Body of pancreas (tissue), 4 donors: ENCODE results near the gene SAFB2. TPM values are rescaled to one million over a fixed set of nuclear protein-coding genes. Genes with fewer than 3 reads are reported as not detected.

ENCODE experiments used
- ATAC-seq: fragments of 150-250 bp; one replicate; pipeline ENCODE4 v1.9.1; 2016
- DNase-seq, 4 donors: peaks; one replicate each; pipeline ENCODE4 v3.0.0-alpha.2; 2019
- H3K27ac ChIP-seq, 4 donors: fragments of 200-600 bp; sonication (generic); 1 replicate in 3 of 4; 2 replicates in 1 of 4; pipeline versions ENCODE4 v1.5.1 to v1.6.1; 2016 to 2019; ENCODE audit warnings: mild to moderate bottlenecking in 1 of 4, mixed read lengths in 1 of 4, moderate library complexity in 1 of 4
- H3K27me3 ChIP-seq, 2 donors: fragments of 200-600 bp; sonication (generic); one replicate each; pipeline ENCODE4 v1.6.0; 2016; ENCODE audit warnings: mild to moderate bottlenecking in 1 of 2
- H3K36me3 ChIP-seq, 2 donors: fragments of 200-600 bp; sonication (generic); replicated peaks in 1 of 2; 2 replicates each; pipeline ENCODE4 v1.5.1; 2016; ENCODE audit warnings: low read depth in 2 of 2; ENCODE audit not compliant: insufficient read depth in 1 of 2
- H3K4me1 ChIP-seq: fragments of 200-600 bp; sonication (generic); one replicate; pipeline ENCODE4 v1.6.0; 2016
- H3K4me3 ChIP-seq, 2 donors: fragments of 200-600 bp; sonication (generic); 1 replicate in 1 of 2; 2 replicates in 1 of 2; pipeline ENCODE4 v1.5.1; 2016 to 2019
- H3K9me3 ChIP-seq, 3 donors: fragments of 200-600 bp; sonication (generic); 1 replicate in 2 of 3; 2 replicates in 1 of 3; pipeline ENCODE4 v1.5.1; 2016
- CTCF ChIP-seq, 7 experiments: fragments of 450-650 bp in 4 of 7; fragments of 200-600 bp in 3 of 7; sonication (generic) in 3 of 7; IDR thresholded peaks; one replicate each; pipeline ENCODE4 v1.5.1; 2016 to 2019; ENCODE audit warnings: antibody characterized with exemption in 7 of 7
- POLR2A ChIP-seq, 3 donors: fragments of 450-650 bp; IDR thresholded peaks; one replicate each; pipeline ENCODE4 v1.6.1; 2016; ENCODE audit warnings: antibody characterized with exemption in 3 of 3, mild to moderate bottlenecking in 2 of 3
- WGBS, 2 donors: methylation state at CpG; one replicate each; pipeline ENCODE4 v1.1.5; 2017; 5-methylcytosine and 5-hydroxymethylcytosine counted together
- intact Hi-C: fragments of 100-400 bp; cut with DNase I; formaldehyde crosslinking; loops from one replicate; pipeline ENCODE4 v1.15.1; 2023
- total RNA-seq, 2 donors: library from RNA; depleted of rRNA; stranded (reverse); fragments of >200 nt; gene quantifications; one replicate each; pipeline ENCODE4 v1.1.0, GENCODE V29; 2016

The SAFB2 gene
- total RNA-seq, 2 donors from 2014 or later: 38.7 to 104 TPM

DNA sequence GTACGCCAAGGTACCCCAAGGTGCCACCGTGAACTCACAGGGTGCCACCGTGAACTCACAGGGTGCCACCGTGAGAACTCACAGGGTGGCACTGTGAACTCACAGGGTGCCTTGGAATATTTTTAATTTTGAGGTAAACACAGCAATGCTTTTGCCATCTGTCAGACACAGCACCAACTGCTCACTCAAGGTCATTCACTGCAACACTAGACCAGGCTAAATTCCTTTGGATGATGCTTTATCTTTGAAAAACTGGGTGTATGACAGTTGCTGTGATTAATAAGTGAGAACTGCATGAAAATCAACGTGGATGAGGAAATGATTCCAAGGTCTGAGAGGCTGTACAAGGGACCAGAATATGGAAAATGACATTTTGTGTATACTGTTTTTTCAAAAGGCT lies 18.9 kb downstream of the SAFB2 start:
- no peak for DNase-seq
- H3K9me3 ChIP-seq: no peaks in the 10 kb centered on the region
- intact Hi-C loops: no loop called here
- no peaks in the 10 kb centered on the region for H3K27me3 ChIP-seq
- H3K36me3 ChIP-seq: peaks cover 7 to 48% of the 10 kb centered on the region in 2 donors
- 33 to 46% methylated on average over 5 of the region's 5 CpGs for WGBS, 2 donors
- TF ChIP-seq POLR2A (IDR thresholded peaks at IDR 0.05): no peak
- no peak for TF ChIP-seq CTCF (IDR thresholded peaks at IDR 0.05)
- H3K4me3 ChIP-seq: no peak overlapping the region
- H3K4me1 ChIP-seq: no peaks in the 10 kb centered on the region
- peak overlapping the region in 2 of 4 donors; percentile 30 to 69 for H3K27ac ChIP-seq
- peak; percentile 62 for ATAC-seq

- intact Hi-C loops: no loop called here
Measured at GRCh38 chr19:5600797-5601196, 21.8 kb downstream of the SAFB2 start.

DNA sequence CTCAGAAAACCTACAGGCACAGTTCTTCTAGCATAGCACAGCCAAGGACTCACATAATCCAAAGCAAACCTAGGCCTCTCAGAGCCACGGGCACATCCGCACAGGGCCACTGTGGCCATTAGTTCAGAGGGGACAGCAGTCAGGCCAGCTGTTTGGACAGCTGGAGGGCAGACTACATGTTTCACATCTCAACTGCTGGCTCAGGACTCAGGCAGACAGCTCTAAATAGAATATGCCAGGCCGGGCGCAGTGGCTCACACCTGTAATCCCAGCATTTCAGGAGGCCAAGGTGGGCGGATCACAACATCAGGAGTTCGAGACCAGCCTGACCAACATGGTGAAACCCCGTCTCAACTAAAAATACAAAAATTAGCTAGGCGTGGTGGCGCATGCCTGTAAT lies 26.8 kb downstream of the SAFB2 start:
- DNase-seq: no peak
- WGBS, 2 donors: 86 to 98% methylated on average over 5 to 9 of the region's 9 CpGs
- peaks cover 35 to 76% of the 10 kb centered on the region in 2 donors for H3K36me3 ChIP-seq
- intact Hi-C loops: no loop called here
- no peaks in the 10 kb centered on the region for H3K27me3 ChIP-seq
- no peak for TF ChIP-seq CTCF (IDR thresholded peaks at IDR 0.05)
- TF ChIP-seq POLR2A (IDR thresholded peaks at IDR 0.05): no peak
- no peak overlapping the region for H3K4me3 ChIP-seq
- ATAC-seq: no peak
- H3K27ac ChIP-seq: no peak overlapping the region
- no peaks in the 10 kb centered on the region for H3K4me1 ChIP-seq
- no peaks in the 10 kb centered on the region for H3K9me3 ChIP-seq

More at GRCh38 chr19:5600797-5601196, 21.8 kb downstream of the SAFB2 start:
- Histone ChIP-seq H3K36me3 (peaks cover 13 to 61% of the 10 kb centered on the region in 2 donors), H3K9me3 (no peaks in the 10 kb centered on the region), H3K27ac (no peak overlapping the region), H3K4me1 (no peaks in the 10 kb centered on the region), H3K27me3 (no peaks in the 10 kb centered on the region), H3K4me3 (no peak overlapping the region)
- TF ChIP-seq POLR2A (IDR thresholded peaks at IDR 0.05) (no peak), CTCF (IDR thresholded peaks at IDR 0.05) (no peak)
- ATAC-seq (no peak), DNase-seq (no peak)
- 70 to 77% methylated on average over 8 of the region's 8 CpGs for WGBS, 2 donors

DNA sequence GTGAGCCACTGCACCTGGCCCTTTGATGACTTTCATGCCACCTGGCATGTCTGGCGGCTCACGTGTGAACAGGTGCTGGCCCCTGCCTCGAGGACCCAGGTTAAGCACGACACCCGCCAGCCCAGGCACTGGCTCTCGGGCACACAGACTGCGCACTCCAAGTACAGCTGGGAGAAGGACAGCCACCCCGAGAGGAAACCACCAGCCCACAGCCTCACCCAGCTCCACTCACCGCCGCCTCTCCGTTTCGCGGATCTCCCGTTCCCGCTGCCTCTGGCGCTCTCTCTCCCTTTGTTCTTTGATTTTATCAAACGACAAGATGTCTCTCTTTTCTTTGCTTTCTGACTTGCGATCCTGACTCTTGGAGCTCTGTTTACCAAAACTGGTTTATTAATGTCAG lies 27.4 kb downstream of the SAFB2 start:
- ATAC-seq (no peak), DNase-seq (no peak)
- 91 to 95% methylated on average over 14 to 18 of the region's 18 CpGs for WGBS, 2 donors
- Histone ChIP-seq H3K4me1 (no peaks in the 10 kb centered on the region), H3K9me3 (no peaks in the 10 kb centered on the region), H3K27ac (no peak overlapping the region), H3K4me3 (no peak overlapping the region), H3K27me3 (no peaks in the 10 kb centered on the region), H3K36me3 (peaks cover 35 to 74% of the 10 kb centered on the region in 2 donors)
- TF ChIP-seq POLR2A (IDR thresholded peaks at IDR 0.05) (no peak), CTCF (IDR thresholded peaks at IDR 0.05) (no peak)
- intact Hi-C loops: no loop called here

DNA sequence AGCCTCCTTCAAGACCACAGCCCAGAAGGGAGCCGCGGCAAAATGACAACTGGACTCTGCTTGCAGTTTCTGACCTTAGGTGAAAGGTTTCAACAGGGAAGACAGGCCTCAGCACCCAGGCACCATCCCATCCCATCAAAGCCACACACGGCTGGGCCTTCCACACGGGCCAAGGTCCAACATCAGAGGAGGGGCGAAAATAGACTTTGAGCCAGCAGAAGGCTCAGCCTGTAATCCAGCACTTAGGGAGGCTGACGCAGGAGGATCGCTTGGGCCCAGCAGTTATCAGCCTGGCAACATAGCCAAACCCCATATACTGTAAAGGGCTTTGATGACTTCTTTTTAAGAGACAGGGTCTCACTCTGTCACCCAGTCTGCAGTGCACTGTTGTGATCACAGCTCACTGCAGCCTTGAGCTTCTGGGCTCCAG lies 28.0 kb downstream of the SAFB2 start:
- Histone ChIP-seq H3K9me3 (no peaks in the 10 kb centered on the region), H3K4me3 (no peak overlapping the region), H3K36me3 (peaks cover 35 to 72% of the 10 kb centered on the region in 2 donors), H3K27me3 (no peaks in the 10 kb centered on the region), H3K27ac (no peak overlapping the region), H3K4me1 (no peaks in the 10 kb centered on the region)
- ATAC-seq (no peak), DNase-seq (no peak)
- TF ChIP-seq CTCF (IDR thresholded peaks at IDR 0.05) (no peak), POLR2A (IDR thresholded peaks at IDR 0.05) (no peak)
- 89 to 94% methylated on average over 2 to 7 of the region's 7 CpGs for WGBS, 2 donors
- intact Hi-C loops: no loop called here
